Left kidney (tissue), 1 donor: ENCODE data around the gene PCCB. TPM values are rescaled to one million over a fixed set of nuclear protein-coding genes. Genes with fewer than 3 reads are reported as not detected.

Source experiments
- polyA plus RNA-seq: library from polyadenylated mRNA; unstranded; fragments of 120-200 nt; gene quantifications from one replicate; pipeline ENCODE4 v1.2.1, GENCODE V29; 2013; ENCODE audit not compliant: insufficient read length

Gene PCCB
- polyA plus RNA-seq, 1 donor, result 73.9 TPM

Other genes with a start within 250 kb of the PCCB start
- gene MSL2, start 54.0 kb upstream of the PCCB start, polyA plus RNA-seq, result 52.4 TPM